GM18502 (cell line): ENCODE data around the gene EEPD1.

Experiments
- ATAC-seq: cut with Tn5 transposase; IDR thresholded peaks from one replicate; pipeline ENCODE4 v1.9.1; 2021; ENCODE audit warnings: mild to moderate bottlenecking; ENCODE audit not compliant: unreplicated experiment, poor library complexity

Gene EEPD1

DNA sequence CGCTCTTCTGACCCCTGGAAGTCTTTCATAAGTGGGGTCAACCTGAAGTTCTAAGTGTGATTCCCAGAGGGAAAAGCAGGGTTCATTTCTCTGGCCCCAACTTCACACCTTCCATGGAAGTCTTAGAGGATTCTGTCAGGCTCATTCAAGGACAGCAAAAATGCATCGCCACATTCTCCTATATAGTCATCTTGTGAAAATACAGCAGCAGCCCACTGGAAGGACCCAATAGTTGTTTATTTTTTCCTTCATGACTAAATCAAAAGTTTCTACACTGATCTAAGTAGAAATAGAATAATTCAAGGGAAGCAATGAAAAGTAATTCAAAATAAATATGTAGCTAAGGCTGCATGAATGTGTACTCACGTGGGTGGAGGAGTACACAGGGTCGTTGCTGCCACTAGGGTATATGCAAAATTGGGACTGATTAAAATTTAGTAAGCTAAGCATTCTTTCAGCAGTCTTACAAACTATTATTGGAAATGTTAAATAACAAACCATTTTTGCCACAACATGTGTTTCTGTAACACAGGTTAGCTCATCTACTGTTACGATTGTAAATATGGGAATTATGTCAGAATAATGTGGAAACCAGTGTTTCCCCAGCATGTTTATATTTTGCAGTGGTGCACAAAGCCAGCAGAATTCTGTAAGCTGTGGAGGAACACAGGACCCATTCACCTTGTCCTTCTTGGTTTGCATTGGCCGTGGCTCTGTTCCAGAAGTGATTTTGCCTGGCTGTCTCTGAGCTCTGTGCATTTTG, 33.5 kb downstream of the EEPD1 start:
- no peak for ATAC-seq

DNA sequence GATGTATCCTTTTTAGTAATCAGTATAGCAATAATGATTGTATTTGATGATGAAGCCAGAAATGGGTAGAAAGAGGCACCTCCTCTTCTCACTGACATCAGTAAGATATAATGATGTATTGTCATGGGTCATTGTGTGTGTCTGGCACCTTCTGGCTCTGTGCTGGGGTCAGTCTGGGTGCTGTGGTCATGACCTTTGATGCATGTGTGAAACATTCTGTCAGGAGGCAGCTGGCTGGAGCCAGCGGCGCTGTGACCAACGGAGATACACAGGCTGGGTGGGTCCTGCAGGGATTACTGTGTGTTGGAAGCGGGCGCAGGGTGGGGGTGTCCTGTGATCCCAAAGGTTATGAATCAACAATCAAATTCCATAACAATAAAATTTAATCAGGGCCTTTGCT, 35.2 kb downstream of the EEPD1 start:
- no peak for ATAC-seq

DNA sequence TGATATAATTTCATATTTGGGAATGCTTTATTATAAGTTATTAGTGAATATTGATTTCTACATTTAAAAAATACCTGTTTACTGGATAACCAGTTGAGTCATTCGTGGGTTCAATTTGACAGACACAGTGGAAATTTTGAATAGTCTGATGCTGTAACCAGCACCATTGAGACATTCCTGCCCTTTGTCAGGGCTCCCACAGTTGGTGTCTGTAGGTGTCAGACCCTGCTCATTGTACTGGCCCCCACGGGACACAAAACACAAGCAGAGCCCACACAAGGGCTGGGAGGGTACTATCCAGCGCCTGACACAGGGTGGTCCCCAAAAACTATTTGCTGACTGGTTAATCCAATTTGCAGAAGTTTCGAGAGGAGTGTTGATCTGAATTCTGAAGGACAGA, 35.9 kb downstream of the EEPD1 start:
- ATAC-seq = no peak

DNA sequence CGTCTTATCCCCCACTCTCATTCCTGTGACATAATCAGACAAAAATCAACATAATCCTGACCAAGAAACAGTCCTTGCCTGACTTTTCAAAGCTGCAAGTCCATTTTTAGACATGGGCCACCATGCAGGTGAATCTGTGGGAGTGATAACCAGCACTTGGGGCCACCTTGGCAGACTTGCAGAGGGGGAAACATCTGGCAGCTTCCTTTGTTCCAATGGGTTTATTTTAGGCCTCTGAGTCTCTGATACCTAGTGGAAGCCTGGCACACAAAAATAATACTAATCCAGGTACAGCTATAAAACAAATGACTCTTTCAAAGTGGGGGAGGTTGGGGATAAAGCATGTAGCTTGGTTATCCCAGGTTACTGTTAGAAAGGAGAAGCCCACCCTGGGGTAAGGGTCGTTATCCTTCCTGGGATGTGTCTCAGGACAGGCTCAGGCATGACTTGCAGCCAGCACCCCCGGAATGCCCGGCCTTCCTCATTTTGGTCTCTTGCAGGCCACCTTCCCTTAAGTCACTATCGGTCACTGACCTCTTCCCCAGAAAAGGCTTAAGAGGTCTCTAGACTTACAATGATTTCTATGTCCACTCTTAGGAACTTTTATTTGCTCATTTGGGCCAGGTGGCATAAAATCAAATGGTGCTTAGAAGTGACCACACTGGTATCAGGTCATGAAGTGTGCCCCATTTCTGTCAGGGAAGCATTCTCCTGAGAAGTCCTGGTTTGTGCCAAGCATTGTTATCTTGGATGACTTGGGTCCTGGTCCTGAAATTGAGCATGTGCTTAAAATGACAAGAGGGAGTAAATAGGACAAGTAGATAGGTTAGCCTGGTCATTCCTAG, 37.6 kb downstream of the EEPD1 start:
- ATAC-seq = no peak

DNA sequence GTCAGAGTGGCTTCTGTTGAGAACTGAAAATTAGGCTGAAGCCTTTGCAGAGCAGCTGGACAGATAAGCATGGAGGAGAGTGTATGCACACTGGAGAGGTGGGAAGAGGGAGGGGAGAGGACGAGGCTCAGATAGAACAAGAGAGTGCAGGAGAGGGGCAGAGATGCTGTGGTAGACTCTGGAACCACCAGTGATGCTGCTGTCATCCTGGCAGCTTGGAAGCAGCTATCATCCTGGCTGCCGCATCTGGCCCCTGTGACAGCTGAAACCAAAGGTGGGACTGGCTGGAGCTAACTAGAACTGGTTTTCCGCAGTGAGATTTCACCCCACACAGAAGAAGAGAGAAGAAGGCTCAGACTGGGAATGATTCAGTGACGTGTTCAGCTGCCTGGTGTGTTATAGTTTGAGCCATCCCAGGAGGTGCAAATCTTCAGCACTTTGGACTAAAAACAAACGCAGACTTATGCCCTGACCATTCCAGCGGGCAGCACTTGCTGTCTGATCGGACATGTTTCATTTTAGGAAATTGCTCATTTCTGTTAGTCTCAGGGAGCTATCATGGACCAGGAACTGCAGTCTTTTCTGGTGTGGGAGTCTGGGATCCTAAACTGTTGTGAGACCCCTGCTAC, 38.4 kb downstream of the EEPD1 start:
- peak; percentile 43 for ATAC-seq

DNA sequence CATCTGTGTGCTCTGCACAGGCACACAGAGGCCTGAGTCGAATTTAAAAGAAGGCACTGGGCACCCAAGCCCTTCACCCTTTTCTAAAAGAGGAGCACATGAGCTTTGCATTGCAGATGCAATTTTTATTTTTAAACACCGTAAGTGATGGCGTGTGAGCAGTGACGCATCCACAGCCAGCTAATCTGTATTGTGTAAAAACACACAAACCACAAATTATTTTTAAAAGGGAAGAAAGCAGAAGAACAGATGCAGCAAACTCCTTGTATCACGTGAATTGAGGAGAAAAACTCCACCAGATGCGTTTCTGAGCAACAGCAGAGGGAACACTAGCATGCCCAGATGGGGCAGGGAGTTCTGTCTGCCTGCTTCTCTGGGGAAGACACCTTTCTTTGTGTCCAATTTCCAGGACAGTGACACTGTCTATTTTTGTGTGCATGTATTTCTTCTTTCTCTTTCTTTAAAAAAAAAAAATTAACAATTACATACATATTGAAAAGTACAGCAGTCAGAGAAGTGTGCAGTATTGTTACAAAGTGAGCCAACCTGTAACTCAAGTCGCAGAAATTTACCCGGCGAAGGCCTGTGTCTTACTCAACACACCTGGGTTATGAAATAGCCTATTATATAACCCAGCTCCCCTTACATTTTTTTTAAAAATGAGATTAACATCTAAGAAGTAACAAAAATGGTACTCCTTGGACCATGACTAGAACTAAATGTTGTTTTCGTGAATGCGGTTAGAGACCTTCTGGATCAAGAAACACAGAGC, 39.2 kb downstream of the EEPD1 start:
- ATAC-seq = peak; percentile 60

DNA sequence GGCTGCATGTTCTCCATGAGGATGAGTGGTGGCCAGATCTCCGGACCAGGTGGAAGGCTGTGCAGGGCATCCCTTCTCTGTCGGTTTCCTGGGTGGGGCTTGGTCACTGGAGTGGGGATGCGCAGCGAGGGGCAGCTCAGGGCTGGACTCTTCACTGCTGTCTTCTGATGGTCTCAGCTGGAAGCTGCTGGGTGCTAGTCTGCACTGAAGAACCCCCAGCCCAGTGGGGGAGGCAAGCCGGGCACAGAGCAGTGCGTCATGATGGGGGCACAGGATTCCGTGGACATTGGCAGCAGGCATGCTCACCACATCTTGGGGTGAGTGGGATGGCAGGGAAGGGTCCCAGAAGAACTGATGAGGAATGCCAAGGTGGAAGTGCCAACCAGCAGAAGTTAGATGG, 39.8 kb downstream of the EEPD1 start:
- ATAC-seq = no peak

DNA sequence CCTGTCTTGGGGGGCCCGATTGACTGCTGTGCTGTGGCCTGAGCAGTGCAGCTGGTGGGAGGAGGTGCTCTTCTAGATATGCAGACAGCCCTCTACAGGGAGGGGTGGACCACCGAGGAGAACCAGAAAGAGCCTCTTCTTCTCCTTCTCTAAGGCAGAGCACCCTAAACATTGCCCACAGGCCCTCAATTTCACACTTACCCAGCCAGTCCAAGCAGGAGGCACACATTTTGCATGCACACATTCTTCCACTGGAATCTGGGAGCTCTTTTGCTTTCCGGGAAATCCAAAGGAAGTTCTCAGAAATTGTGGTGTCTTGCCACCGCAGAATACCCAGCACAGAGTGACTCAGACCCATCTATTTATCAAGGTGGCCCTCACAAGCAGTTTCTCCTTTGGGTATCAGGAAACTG, 45.8 kb downstream of the EEPD1 start:
- ATAC-seq = no peak

DNA sequence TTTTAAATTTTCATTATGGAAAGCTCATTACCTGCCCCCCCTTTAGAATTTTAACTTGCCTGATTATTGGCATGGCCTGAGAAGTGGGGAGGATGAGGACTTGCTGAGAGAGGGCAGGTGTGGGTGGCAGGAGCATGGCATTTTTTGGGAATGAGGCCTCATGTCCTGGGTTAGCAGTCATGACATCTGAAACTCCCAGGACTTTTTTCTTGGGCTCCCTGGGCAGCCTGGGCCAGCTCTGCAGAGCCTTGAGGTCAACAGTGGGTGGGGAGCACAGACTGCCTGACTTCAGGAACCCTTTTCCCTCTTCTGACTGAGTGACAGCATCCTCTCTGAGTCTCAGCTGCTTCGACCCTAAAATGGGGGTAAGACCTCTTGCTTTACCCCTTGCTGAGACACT, 46.3 kb downstream of the EEPD1 start:
- no peak for ATAC-seq

DNA sequence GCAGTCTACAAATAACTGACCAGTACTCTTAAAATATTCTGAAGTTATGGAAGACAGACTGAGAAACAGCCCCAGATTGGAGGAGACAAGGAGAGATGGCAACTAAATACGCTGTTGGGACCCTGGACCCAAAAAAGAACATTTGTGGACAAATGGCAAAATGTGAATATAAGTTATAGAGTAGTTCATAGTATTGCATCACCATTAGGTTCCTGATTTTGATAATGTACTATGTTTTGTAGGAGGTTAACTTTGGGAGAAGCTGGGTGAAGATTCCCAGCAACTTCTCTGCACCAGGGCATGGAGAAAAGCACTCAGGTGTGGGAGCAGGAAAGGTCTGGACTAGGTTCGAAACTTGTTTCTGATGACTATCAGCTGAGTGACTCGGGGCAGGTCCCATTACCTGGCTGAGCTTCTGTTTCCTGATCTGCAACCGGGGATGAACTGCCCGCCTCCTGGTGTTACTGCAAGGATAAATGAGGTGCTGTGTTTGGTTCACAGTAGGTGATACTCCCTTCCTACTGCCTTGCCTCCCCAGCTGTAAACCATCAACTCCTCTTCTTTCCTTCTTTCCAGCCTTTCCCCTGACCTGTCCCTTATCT, 48.2 kb downstream of the EEPD1 start:
- ATAC-seq = no peak

DNA sequence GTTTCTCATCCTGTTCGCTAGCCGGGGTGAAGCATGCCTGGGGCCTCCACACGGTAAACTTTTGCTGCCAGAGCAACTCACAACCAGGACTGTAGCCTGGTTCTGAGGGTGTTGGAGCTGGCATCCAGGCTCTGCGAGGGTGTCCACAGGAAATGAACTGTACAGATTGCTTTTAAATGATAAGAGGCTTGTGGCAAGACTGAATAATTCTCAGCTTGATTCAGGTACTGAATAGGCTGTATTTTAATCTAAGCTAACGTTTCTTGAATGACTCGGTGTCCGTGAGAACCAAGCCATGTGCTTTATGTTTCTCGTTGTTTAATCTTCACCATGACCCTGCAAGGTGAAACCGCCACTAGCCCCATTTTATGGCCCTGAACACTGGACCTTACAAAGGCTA, 49.3 kb downstream of the EEPD1 start:
- ATAC-seq = no peak

DNA sequence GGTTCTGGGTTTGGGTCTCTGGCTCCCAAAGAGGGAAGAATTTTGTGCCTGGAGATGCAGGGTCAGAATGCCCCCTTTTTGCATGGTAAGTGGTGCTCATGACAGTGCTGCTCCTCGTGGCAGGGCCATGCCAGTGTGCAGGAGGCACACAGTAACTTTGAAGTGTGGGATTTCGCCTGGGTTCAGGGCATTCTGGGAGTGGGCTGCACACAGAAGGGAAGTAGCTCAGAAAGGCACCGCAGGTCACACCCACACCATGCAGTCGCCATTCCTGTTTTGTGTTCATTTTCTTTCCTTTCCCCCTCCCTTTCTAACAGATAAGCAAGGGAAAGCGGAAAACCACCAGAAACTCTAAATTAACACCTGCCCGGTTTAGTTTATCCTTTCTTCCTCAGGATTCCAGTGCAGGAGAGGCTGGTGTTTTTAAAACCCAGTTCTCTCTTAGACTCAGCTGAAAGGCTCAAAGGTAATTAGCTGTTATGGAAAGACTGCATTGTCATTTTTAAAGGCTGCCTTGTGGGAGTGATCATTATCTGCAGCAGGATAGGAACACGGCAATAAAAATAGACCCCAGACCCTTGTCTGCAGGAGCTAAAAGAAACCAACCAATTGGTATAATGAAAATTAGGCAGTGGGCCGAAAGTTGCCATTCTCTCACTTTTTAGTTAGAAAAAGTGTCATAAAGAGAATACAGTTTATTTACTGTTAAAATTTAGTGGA, 50.2 kb downstream of the EEPD1 start:
- no peak for ATAC-seq

DNA sequence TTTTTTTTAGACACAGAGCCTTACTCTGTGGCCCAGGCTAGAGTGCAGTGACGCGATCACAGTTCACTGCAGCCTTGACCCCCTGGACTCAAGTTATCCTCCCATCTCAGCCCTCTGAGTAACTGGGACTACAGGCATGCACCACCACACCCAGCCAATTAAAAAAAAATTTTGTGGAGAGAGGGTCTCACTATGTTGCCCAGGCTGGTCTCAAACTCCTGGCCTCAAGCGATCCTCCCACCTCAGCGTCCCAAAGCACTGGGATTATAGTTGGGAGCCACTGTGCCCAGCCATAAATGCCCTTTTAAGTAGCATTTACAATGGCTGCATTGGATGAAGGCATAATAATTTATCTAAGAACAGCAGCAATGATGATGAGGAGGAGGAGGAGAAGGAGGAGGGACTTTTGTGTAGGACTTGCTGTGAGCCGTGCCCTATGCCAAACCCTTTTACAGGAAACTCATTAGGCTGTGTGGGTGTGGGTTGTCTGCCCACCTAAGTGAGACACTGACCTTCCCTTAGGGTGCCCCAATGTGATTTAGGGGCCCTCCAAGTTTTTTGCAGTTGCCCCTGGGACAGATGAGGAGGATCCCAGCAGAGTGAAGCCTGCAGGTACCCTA, 51.1 kb downstream of the EEPD1 start:
- ATAC-seq = no peak

DNA sequence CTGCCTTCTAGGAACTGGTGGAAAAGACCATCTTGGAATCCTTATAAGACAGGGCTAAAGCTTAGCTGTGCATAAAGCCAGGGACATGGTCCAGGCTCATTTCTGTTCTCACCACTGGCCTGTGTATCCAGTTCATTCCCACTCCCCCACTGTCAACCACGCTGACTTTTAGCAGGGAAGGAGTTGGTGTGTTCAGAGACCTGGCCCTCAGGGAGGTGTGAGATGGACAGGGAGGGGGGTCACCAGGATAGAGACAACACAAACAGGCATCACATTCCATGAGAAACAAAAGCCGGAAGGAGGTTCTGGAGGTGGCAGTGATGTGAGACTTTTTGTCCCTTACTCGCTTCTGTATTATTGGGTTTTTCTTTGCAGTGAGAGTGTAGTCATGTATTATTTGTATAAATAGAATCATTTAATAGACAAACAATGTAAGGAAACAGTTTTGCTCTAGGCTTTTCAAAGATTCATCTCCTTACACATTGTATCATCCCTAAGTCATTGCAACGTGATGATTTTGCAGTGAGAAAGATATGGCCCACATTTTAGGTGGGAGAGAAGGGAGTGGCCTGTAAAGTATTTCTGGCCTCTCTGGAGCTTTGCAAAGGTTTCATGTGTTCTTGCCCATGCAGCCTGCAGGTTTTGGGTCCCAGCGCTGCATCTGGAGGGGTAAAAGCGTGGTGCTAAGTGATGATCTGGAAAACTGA, 52.0 kb downstream of the EEPD1 start:
- no peak for ATAC-seq

DNA sequence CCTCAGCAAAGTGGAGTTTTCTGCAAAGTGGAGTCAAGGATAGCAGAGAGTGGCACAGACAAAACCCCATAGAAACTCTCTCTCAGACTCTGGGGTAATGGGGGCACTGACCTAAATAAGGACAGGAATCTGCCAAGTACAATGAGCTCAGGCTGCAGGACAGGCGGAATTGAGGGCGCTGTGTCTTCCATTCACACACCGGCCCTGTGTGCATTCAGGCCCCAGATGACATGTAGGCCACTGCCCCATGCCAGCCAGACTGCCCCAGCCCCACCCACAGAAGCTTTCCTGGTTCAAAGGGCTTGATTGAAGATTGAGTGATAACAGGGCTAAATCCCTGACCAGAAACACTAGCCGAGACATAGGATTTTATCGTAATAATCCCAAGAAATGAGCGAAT, 52.7 kb downstream of the EEPD1 start:
- no peak for ATAC-seq

DNA sequence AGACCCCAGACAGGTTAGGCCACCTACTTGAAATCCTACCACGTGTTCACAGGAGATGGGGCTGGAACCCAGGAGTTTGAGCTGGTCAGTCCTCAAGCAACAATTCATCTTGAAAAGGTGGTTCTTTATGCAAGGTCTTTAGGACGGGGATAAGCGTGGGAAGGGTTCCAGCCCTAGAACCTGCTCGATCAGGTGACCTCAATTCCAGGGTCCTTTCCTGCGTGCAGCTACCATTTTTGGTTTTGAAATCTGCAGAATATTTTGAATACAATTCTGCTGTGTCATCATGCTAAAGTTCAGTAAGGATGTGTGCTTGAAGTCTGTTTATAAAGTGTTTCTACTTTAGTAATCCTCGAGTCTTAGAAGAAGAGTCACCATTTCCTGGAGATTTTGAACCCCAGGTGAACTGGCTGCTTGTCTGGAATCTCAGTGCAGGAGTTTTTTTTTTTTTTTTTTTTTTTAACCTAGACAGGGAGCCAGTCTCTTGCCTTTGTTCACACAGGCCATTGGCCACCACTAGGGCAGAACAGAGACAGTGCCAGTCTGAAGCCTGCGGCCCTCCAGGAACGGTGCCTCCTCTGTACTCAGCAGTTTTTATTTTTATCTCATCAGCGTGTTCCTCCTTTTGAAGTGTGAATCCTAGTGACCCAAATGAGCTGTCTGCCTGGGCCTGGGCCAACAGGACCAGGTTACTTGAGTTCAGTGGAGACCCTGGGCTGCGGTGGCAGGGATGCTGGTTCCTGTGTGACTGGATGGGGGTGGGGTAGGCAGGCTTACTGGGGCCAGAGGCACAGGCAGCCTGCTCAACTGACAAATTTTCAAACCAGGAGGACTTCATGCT, 54.6 kb downstream of the EEPD1 start:
- ATAC-seq = no peak

DNA sequence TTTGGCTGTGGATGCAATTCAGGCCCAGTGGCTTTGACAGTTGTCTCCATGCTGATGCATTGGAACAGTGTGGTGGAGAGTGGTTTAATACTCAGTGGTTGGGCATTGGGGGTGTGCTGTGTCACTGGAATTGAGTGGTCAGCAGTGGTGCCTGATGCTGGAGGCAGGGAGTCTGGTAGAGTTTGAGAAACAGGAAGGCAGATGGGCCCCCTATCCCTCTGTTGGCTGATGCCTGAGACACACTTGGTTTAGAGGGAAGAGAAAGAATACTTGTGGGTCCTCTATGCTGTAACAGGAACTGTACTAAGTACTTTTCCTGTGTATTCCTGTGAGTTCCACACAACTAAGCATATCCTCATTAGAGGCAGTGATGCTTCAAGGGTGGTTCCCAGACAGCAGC, 55.4 kb downstream of the EEPD1 start:
- ATAC-seq = no peak
